GM21515 (cell line): ENCODE data around the gene PCTP.

Experiments used
- ATAC-seq: cut with Tn5 transposase; IDR thresholded peaks from one replicate; pipeline ENCODE4 v1.9.1; 2021; ENCODE audit not compliant: unreplicated experiment

PCTP gene

GRCh38 chr17:55727275-55727674, 23.6 kb upstream of the PCTP start:
- no peak for ATAC-seq

GRCh38 chr17:55727920-55728319, 22.9 kb upstream of the PCTP start:
- ATAC-seq = no peak

GRCh38 chr17:55728361-55728760, 22.5 kb upstream of the PCTP start:
- no peak for ATAC-seq

- no peak for ATAC-seq
These were observed 22.0 kb upstream of the PCTP start for GRCh38 chr17:55728833-55729232.

- ATAC-seq = no peak
These were observed 21.4 kb upstream of the PCTP start for GRCh38 chr17:55729484-55729883.

- ATAC-seq = no peak
These were observed 20.5 kb upstream of the PCTP start for GRCh38 chr17:55730380-55730779.

- ATAC-seq = no peak
These were observed 20.0 kb upstream of the PCTP start for GRCh38 chr17:55730808-55731207.

GRCh38 chr17:55731586-55732250, 19.1 kb upstream of the PCTP start:
- ATAC-seq = no peak

GRCh38 chr17:55734128-55734781, 16.6 kb upstream of the PCTP start:
- no peak for ATAC-seq

GRCh38 chr17:55735731-55736405, 15.0 kb upstream of the PCTP start:
- ATAC-seq = no peak

- no peak for ATAC-seq
These were observed 12.8 kb upstream of the PCTP start for GRCh38 chr17:55737976-55738501.

- ATAC-seq = no peak
These were observed 10.1 kb upstream of the PCTP start for GRCh38 chr17:55740511-55741355.

GRCh38 chr17:55741356-55741700, 9.5 kb upstream of the PCTP start:
- ATAC-seq = no peak

GRCh38 chr17:55742272-55743102, 8.4 kb upstream of the PCTP start:
- peak; percentile 93 for ATAC-seq

- peak; percentile 42 for ATAC-seq
These were observed 7.7 kb upstream of the PCTP start for GRCh38 chr17:55743103-55743679.

GRCh38 chr17:55745258-55745657, 5.6 kb upstream of the PCTP start:
- ATAC-seq = no peak

GRCh38 chr17:55746466-55746865, 4.4 kb upstream of the PCTP start:
- ATAC-seq = no peak

GRCh38 chr17:55747209-55747608, 3.6 kb upstream of the PCTP start:
- no peak for ATAC-seq

GRCh38 chr17:55748841-55749240, 2.0 kb upstream of the PCTP start:
- no peak for ATAC-seq

GRCh38 chr17:55749985-55750384, 866 bp upstream of the PCTP start:
- no peak for ATAC-seq
